LNCaP clone FGC (cell line): ENCODE results near the gene MYO1G.

ENCODE experiments used
- DNase-seq: peaks from one replicate; pipeline ENCODE4 v3.0.0-alpha.2; 2011; ENCODE audit warnings: low read depth
- H3K4me3 ChIP-seq: 2 replicates; pipeline ENCODE4 v1.5.1; 2011; ENCODE audit warnings: mild to moderate bottlenecking, low read depth, low read length, control low read depth
- CTCF ChIP-seq: IDR thresholded peaks from 2 replicates; pipeline ENCODE4 v1.5.1; 2012; ENCODE audit warnings: mild to moderate bottlenecking; ENCODE audit not compliant: control insufficient read depth, insufficient read depth; ENCODE audit errors: extremely low read depth

The MYO1G gene

DNA sequence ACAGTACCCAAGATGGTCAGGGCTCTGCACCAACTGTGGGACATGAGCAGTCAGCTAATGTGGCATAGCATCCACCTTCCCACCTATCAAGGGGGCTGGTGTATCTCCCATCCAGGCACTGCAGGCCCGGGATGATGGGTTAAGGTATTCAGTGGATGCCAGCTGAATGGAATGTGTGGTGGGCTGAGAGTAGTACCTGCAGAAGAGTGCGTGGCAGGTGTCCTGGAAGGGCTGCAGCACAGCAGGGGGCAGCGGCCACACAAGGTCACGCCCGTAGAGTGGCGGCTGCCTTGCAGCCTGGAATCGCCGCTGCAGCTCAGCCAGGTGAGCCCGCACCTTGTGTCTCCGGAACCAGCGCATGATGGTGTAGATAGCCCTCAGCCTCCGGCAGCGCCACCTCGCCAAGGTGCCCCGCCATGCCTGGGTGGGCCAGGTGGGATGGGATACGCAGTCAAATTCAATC, 13.3 kb downstream of the MYO1G start:
- H3K4me3 ChIP-seq = no peak overlapping the region
- DNase-seq = no peak
- no peak for TF ChIP-seq CTCF

DNA sequence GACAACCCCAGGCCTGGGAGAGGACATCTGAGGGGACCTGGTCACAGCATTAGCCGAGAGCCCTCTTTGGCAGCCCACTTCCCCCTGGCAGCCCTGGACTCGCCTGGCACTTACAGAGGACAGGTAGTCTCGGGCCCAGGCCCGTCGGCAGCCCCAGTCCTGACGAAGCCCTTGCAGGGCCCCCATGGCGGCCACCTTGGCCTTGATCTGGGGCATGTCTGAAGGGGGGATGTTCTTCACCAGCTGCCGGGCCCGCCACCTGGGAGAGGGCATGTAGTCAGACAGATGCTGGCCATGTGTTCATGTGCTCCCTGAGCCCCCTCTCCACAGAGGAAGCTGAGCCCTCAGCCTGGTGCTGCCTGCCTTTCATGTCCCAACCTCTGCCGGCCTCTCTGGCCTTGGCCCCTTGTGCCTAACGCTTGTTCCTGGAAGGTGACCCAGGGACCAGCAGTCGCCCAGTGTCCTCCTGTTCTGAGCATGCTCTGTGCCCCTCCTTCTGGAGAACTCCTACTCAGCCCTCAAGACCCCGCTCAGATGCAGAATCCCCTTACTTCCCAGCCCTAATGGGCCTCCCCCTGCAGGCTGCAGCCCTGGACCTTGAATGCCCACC, 13.9 kb downstream of the MYO1G start:
- TF ChIP-seq CTCF = no peak
- DNase-seq = no peak
- no peak overlapping the region for H3K4me3 ChIP-seq

DNA sequence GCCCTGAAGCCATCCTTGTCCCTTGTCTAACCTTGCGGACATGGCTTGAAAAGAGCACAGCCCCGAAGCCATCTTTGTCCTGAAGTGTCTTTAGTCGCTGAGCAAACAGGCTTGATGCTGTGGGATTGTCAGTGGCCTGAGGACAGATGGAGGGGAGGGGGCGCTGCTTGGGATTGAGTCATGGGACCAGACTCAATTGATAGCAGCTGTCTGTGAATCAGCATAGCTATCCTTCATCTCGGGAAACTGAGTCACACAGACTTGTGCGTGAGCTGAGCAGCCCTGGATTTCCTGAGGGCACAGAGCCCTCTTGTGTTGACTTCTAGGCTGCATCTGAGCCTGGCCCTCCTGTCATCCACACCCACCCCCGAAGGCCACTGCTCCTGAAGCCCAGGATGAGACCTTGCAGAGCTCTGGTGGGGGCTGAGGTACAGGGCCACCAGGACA, 14.4 kb downstream of the MYO1G start:
- no peak overlapping the region for H3K4me3 ChIP-seq

DNA sequence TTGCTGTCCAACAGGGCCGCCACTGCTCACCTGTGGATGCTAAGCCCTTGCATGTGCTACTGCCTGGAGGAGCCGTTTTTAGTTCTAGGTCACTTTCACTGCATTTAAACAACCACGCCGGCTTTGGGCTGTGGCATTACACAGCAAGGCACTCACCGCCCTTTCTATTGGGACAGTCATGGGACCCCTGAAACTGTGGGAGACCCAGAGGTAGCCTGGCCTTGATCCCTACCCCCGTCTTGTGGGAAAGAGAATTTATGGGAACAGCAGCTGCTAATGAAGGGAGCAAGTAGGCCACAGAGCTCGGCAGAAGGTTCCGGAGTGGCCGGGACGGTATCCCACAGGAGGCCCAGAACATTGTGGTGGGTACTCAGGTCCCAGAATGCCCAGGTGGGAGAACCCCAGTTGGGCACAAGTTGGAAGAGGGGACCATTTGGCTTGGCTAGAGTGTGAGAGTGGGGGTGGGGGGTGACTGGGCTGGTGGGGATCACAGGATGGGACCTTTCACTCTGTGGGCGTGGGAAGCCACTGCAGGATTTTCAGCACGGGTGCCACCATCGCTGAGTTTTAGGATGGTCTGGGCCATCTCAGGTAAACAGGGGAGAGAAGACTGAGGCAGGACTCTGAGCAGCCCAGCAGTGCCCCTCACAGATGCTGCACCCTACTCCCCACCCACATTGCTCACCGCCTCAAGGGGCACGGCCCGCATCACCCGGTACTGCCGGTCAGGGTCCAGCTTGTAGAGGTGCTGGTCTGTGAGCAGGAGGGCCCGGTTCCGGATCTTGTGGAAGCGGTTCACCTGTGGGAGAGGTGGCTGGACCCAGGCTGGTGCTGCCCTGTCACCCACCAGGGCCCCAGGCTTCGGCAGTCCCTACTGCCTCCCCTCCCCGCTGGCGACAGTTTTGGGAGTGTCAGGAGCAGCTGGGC, 15.2 kb downstream of the MYO1G start:
- TF ChIP-seq CTCF = no peak
- no peak overlapping the region for H3K4me3 ChIP-seq
- DNase-seq = no peak

More for the DNA sequence above, 14.4 kb downstream of the MYO1G start:
- TF ChIP-seq CTCF = peak; percentile 37
- DNase-seq = no peak

DNA sequence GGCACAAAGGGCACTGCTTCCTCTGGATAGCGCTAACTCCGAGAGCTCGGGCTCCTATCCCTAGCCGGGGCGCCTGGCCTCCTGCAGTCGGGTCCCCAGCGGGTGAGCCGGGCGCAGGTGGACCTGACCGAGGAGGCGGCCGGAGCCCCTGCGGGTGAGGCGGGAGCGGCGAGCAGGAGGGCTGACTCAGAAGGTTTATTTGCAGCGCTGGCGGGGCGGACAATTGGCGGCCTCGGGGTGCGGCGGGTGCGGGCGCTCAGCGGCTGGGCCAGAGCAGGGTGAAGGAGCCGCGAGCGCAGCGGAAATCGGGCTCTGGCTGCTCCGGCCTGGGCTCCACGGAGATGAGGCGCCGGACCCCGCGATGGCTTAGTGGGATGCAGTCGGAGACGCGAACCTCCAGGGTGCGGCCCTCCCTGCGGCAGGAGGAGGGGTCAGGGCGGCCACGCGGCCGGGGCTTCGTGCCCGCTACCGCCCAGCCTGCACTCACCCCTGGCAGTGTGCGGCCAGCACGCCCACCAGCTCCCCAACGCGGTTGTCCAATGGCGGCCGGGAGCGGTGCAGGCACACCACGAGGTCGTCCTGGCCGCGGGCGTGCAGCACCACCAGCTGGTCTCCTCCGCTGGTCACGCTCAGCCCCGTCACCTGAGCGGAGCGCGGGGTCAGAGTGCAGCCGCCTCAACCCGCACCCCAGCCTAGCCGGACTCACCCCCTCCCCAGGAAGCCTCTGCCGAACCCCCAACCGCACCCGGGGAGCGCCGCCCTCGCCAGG, 16.1 kb downstream of the MYO1G start:
- DNase-seq = no peak
- TF ChIP-seq CTCF = no peak
- H3K4me3 ChIP-seq = no peak overlapping the region

- H3K4me3 ChIP-seq = no peak overlapping the region
- no peak for DNase-seq
- no peak for TF ChIP-seq CTCF
These were observed 16.9 kb downstream of the MYO1G start for GRCh38 chr7:44961844-44962482.
